T-helper 17 cell (primary cell): ENCODE data around the gene FOXI2. TPM values are rescaled to one million over a fixed set of nuclear protein-coding genes. Genes with fewer than 3 reads are reported as not detected.

Experiments
- ATAC-seq: fragments of 150-1000 bp; cut with Tn5 transposase; 2 replicates; pipeline ENCODE4 v1.10.0; 2021; ENCODE audit warnings: mild to moderate bottlenecking, moderate library complexity
- DNase-seq, 3 donors: peaks; one replicate each; pipeline versions ENCODE4 v3.0.0 to v3.0.0-alpha.2; 2020 to 2021
- H3K9me3 ChIP-seq: one replicate; pipeline ENCODE4 v1.7.0; 2013; ENCODE audit warnings: low read length, mild to moderate bottlenecking; ENCODE audit not compliant: control insufficient read depth, poor library complexity, severe bottlenecking
- H3K27ac Mint-ChIP-seq: one replicate; pipeline ENCODE4 v1.8.0; 2022; ENCODE audit warnings: mild to moderate bottlenecking, moderate library complexity, mixed read lengths
- H3K27me3 Mint-ChIP-seq: one replicate; pipeline ENCODE4 v1.8.0; 2022; ENCODE audit warnings: mixed read lengths
- H3K36me3 Mint-ChIP-seq: one replicate; pipeline ENCODE4 v1.8.0; 2022; ENCODE audit warnings: low read depth, mixed read lengths
- H3K4me1 Mint-ChIP-seq: one replicate; pipeline ENCODE4 v1.8.0; 2022; ENCODE audit warnings: mild to moderate bottlenecking, mixed read lengths
- H3K4me3 Mint-ChIP-seq: one replicate; pipeline ENCODE4 v1.8.0; 2022; ENCODE audit warnings: mild to moderate bottlenecking, moderate library complexity, mixed read lengths
- total RNA-seq, 4 donors: library from RNA in 2 of 4; stranded (reverse) in 2 of 4; gene quantifications; one replicate each; pipeline ENCODE4 v1.2.3 and lab custom pipeline; 2022 to 2026

FOXI2 gene
- total RNA-seq, 2 donors from 2014 or later, result not detected

DNA sequence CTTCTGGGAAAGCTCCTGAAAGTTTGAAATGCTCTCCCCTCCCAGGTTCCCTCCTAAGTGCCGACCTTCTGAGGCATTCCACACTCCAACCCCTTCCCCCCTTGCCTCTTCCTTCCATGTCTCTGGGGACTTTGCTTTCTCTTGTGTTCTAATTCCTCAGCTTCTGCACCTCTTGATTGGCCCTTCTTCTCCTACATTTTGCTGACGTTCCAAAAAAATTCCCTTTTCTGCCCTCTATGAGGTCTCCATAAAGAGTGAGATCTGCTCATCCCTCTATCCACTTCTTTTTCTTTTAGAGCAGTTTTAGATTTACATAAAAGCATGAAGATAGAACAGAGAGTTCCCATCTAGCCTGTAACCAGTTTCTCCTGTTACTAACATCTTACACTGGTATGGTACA lies 22.3 kb downstream of the FOXI2 start:
- H3K27ac Mint-ChIP-seq, result no peak overlapping the region

DNA sequence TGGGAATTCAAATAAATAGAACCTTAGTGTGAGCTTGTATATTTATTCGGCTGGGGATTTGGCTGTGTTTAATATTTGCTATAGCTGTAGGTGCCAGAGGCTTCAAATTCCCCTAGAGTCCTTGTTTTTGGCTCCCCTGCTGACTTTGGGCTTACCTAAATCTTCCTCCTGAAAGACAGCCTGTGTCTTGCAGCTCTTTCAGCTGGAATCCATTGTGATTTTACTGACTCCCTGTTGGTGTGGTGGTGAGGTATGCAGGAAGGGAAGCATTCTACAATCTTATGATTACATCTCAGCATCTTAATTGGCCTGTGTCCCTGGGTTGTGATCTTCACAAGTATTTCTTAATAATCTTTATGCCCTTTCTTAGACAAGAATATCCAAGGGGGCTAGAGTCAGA lies 25.9 kb downstream of the FOXI2 start:
- H3K27ac Mint-ChIP-seq, result no peak overlapping the region
- H3K36me3 Mint-ChIP-seq, result no peaks in the 10 kb centered on the region
- no peak overlapping the region for H3K4me3 Mint-ChIP-seq
- peaks cover 14% of the 10 kb centered on the region for H3K27me3 Mint-ChIP-seq
- H3K9me3 ChIP-seq, result peaks cover 4% of the 10 kb centered on the region
- ATAC-seq, result no peak
- DNase-seq, result no peak
- no peaks in the 10 kb centered on the region for H3K4me1 Mint-ChIP-seq

More for the DNA sequence above, 22.3 kb downstream of the FOXI2 start:
- Mint-ChIP-seq H3K4me3 (no peak overlapping the region), H3K4me1 (no peaks in the 10 kb centered on the region), H3K36me3 (no peaks in the 10 kb centered on the region), H3K27me3 (peaks cover 14% of the 10 kb centered on the region)
- H3K9me3 ChIP-seq, result no peaks in the 10 kb centered on the region
- no peak for DNase-seq
- ATAC-seq, result no peak

DNA sequence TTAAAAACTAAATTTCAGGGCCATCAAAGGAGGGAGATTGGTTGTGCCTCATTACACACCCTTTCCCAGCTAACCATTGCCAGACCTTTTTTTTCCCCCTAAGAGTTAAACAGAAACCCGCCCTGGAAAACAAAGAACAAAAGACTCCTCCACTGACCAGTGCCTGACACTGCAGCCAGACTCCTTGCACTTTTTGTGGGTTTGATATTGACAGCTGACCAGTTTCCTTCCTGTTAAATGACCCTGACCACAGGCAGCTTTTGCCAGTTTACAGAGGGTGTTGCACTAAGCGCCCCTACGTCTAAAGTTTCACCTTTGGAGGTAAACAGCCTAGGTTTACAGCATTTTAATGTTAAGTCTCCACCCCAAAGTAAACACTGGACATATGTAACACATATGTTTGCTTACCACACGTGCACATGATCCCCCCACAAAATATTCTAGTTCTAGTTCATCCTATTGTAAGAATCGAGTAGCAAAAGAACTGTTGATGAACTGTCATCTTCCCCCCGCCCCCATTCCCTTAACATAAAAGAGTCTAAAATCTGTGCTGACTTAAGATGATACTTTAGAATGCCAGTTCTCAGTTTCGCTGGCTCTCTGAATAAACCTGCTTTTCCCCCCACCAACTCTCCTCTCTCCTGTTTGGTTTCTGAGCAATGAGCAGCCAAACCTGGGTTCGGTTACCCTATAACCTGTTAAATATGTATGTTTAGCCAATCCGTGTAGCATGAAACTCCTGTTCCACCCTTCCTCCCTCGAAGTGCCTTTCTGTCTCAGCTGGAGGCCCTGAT lies 38.0 kb downstream of the FOXI2 start:
- Mint-ChIP-seq H3K27me3 (peaks cover 15% of the 10 kb centered on the region), H3K4me3 (no peak overlapping the region), H3K27ac (no peak overlapping the region), H3K36me3 (no peaks in the 10 kb centered on the region), H3K4me1 (no peaks in the 10 kb centered on the region)
- ATAC-seq, result no peak
- peaks cover 2% of the 10 kb centered on the region for H3K9me3 ChIP-seq
- no peak for DNase-seq

DNA sequence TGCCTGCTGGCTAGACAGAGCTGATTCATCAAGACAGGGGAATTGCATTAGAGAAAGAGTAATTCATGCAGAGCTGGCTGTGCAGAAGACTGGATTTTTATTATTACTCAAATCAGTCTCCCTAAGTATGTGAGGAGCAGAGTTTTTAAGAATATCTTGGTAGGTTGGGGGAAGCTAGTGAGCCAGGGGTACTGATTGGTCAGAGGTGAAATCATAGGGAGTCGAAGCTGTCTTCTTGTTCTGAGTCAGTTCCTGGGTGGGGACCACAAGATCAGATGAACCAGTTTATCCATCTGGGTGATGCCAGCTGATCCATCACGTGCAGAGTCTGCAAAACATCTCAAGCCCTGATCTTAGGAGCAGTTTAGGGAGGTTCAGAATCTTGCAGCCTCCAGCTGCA lies 39.8 kb downstream of the FOXI2 start:
- H3K4me1 Mint-ChIP-seq, result no peaks in the 10 kb centered on the region
- H3K36me3 Mint-ChIP-seq, result no peaks in the 10 kb centered on the region
- no peak overlapping the region for H3K27ac Mint-ChIP-seq
- peaks cover 24% of the 10 kb centered on the region for H3K27me3 Mint-ChIP-seq
- peaks cover 3% of the 10 kb centered on the region for H3K9me3 ChIP-seq
- no peak for DNase-seq
- no peak for ATAC-seq
- no peak overlapping the region for H3K4me3 Mint-ChIP-seq

DNA sequence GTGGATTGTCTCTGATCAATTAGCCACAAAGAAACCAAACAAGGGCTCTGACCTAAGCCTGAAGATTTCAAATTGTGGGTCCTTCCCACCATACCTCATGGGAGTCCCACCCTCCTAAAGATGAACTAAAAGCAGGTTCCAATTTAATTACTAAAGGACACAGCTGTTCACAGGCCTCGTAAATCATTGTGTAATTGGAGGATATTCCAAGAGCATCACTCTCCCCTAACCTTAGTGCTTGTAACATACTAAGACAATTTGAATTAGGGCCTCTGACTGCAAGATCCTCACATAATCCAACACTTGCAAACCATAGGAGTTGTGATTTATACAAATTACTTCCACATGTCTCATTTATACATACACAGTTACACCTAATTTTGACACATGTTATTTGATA lies 44.4 kb downstream of the FOXI2 start:
- Mint-ChIP-seq H3K4me3 (no peak overlapping the region), H3K36me3 (no peaks in the 10 kb centered on the region), H3K27me3 (peaks cover 28% of the 10 kb centered on the region), H3K27ac (no peak overlapping the region), H3K4me1 (no peaks in the 10 kb centered on the region)
- peaks cover 3% of the 10 kb centered on the region for H3K9me3 ChIP-seq
- ATAC-seq (no peak), DNase-seq (no peak)

DNA sequence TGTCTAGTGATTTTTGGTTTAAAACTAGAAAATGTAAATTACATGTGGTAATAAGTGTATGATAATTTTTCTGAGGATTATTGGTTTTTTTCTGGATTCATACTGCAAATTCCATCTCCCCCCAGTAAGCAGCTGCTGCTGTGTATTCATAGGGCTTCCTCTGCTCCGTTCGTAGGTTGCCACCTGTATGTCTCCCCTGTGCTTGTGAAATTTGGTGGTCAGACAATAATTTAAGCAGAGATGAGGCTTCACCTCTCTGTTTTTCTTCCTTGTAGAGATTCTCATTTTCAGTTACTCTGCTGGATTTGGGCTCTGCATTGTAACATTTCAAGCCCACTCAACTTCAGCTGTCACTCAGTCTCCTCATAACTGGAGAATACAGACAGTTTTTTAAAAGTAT lies 50.9 kb downstream of the FOXI2 start:
- Mint-ChIP-seq H3K4me3 (no peak overlapping the region), H3K27ac (no peak overlapping the region), H3K27me3 (peaks cover 12% of the 10 kb centered on the region), H3K4me1 (no peaks in the 10 kb centered on the region), H3K36me3 (no peaks in the 10 kb centered on the region)
- ATAC-seq, result no peak
- DNase-seq, result no peak
- no peaks in the 10 kb centered on the region for H3K9me3 ChIP-seq

DNA sequence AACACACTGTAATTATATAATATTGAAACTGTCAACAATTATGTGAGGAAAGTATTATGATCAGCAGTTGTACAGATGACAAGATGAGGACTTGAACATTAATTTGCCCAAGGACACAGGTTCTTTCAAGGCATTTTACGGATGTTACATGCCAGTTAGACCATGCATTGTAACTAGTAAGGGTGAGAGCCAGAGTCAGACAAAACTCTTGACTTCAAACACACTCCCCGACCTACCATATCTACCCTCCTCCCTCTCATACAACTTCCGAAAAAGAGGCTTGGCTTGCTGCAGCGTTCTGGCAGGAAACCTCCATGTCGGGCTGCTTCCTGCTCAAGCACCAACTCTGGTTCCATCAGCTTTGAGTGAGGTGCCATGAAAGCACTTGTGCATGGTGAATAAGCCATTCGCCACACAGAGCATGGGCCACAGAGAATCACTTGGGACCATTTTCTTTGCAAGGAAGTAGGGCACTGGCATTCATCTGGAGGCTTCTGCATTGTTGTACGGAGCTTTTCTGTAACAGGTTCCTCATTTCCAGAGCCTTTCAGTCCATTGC lies 53.2 kb downstream of the FOXI2 start:
- Mint-ChIP-seq H3K4me1 (no peaks in the 10 kb centered on the region), H3K36me3 (no peaks in the 10 kb centered on the region), H3K27me3 (peaks cover 20% of the 10 kb centered on the region), H3K4me3 (no peak overlapping the region), H3K27ac (no peak overlapping the region)
- DNase-seq (no peak), ATAC-seq (no peak)
- H3K9me3 ChIP-seq, result no peaks in the 10 kb centered on the region

Other genes starting within 250 kb of the FOXI2 start
- gene NPS, start 187.9 kb upstream of the FOXI2 start, total RNA-seq, result not detected
- gene CLRN3, start 155.8 kb downstream of the FOXI2 start, total RNA-seq, result not detected
- gene PTPRE, start 169.9 kb downstream of the FOXI2 start, total RNA-seq, result 10 to 100 TPM; 45.3 to 54.8 TPM